HFFc6 (cell line): ENCODE data around the gene CGNL1. TPM values are rescaled to one million over a fixed set of nuclear protein-coding genes. Genes with fewer than 3 reads are reported as not detected.

Experiments used
- DNase-seq: peaks from one replicate; pipeline ENCODE4 v3.0.0-alpha.2; 2018
- H3K27ac Mint-ChIP-seq: 2 replicates; pipeline ENCODE4 v1.8.0; 2020; ENCODE audit warnings: mild to moderate bottlenecking, mixed read lengths
- H3K27me3 Mint-ChIP-seq: 2 replicates; pipeline ENCODE4 v1.8.0; 2021; ENCODE audit warnings: mild to moderate bottlenecking, moderate library complexity, mixed read lengths; ENCODE audit not compliant: insufficient read depth
- H3K36me3 Mint-ChIP-seq: 2 replicates; pipeline ENCODE4 v1.8.0; 2021; ENCODE audit warnings: low read depth, mixed read lengths
- H3K4me1 Mint-ChIP-seq: 2 replicates; pipeline ENCODE4 v1.8.0; 2020; ENCODE audit warnings: low read depth, mixed read lengths
- H3K4me3 Mint-ChIP-seq: 2 replicates; pipeline ENCODE4 v1.8.0; 2020; ENCODE audit warnings: mild to moderate bottlenecking, moderate library complexity, mixed read lengths
- H3K9me3 Mint-ChIP-seq: 2 replicates; pipeline ENCODE4 v1.8.0; 2020; ENCODE audit warnings: mild to moderate bottlenecking, mixed read lengths
- CTCF ChIP-seq: fragments of 200-600 bp; sonication (generic); IDR thresholded peaks from 2 replicates; pipeline ENCODE4 v1.5.0; 2021; ENCODE audit warnings: antibody characterized with exemption, mild to moderate bottlenecking
- total RNA-seq, 6 experiments: library from RNA; stranded (reverse); fragmentation: NEBNext Ultra II Directional; extraction: Animal tissue kit (Norgen Biotek cat#: 25700); gene quantifications; 2 replicates in 1 of 6; 3 replicates in 5 of 6; pipeline ENCODE4 v1.2.3, GENCODE V29; 2021

CGNL1 gene
- total RNA-seq, 6 experiments from 2014 or later = 0.05 to 0.20 (median 0.10) TPM; not detected in 2

- peaks cover 27% of the 10 kb centered on the region for H3K27me3 Mint-ChIP-seq
- no peak overlapping the region for H3K4me3 Mint-ChIP-seq
- H3K4me1 Mint-ChIP-seq = no peaks in the 10 kb centered on the region
- no peaks in the 10 kb centered on the region for H3K36me3 Mint-ChIP-seq
- DNase-seq = no peak
- no peak overlapping the region for H3K27ac Mint-ChIP-seq
- no peaks in the 10 kb centered on the region for H3K9me3 Mint-ChIP-seq
- no peak for TF ChIP-seq CTCF
Measured at GRCh38 chr15:57457726-57458125, 81.4 kb downstream of the CGNL1 start.

DNA sequence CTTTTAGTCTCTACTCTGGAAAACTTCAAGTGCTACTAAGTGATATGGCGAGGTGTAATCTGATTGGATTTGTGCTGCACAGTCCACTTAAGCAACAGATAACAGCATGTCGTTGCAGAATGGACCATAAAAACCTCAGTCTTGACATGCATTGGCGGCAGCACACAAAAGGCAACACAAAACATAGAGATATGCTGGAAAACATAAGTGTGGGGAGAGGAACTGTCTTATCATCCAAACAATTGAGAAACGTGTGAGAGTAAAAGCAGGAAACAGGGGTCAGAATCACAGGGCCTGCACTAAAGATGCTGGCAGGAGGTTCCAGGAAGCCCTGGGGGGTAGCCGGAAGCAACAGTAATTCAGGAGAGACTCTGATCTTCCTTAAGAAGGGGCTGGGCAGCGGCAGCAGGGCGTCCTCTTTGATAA is 82.1 kb downstream of the CGNL1 start:
- no peaks in the 10 kb centered on the region for H3K4me1 Mint-ChIP-seq
- H3K27ac Mint-ChIP-seq = no peak overlapping the region
- H3K36me3 Mint-ChIP-seq = no peaks in the 10 kb centered on the region
- H3K4me3 Mint-ChIP-seq = no peak overlapping the region
- no peak for TF ChIP-seq CTCF
- DNase-seq = no peak
- peaks cover 21% of the 10 kb centered on the region for H3K27me3 Mint-ChIP-seq
- H3K9me3 Mint-ChIP-seq = no peaks in the 10 kb centered on the region

GRCh38 chr15:57460208-57460816 is 84.0 kb downstream of the CGNL1 start:
- no peak overlapping the region for H3K27ac Mint-ChIP-seq
- no peak for TF ChIP-seq CTCF
- H3K4me1 Mint-ChIP-seq = no peaks in the 10 kb centered on the region
- peaks cover 13% of the 10 kb centered on the region for H3K27me3 Mint-ChIP-seq
- DNase-seq = no peak
- H3K9me3 Mint-ChIP-seq = no peaks in the 10 kb centered on the region
- H3K4me3 Mint-ChIP-seq = no peak overlapping the region
- H3K36me3 Mint-ChIP-seq = no peaks in the 10 kb centered on the region

- no peaks in the 10 kb centered on the region for H3K4me1 Mint-ChIP-seq
Measured at GRCh38 chr15:57461541-57461940, 85.2 kb downstream of the CGNL1 start.

DNA sequence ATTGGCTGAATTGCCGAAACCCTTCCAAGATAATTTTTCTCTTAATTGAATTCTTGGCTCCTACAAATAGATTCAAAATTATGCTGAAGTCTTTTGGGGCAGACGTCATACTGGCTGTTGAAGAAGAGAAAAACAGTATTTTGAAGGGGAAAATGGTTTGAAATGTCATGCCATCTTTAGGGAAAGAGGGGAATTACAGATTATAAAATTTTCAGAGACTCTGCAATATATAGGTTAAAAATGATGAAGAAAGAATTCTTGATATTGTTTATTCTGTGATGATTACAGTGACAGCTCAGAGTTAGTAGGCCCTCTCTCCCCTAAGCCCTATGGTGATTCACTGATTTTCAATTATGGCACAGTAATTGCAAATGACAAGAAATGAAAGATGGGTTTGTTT is 86.1 kb downstream of the CGNL1 start:
- H3K27me3 Mint-ChIP-seq = peaks cover 15% of the 10 kb centered on the region
- H3K27ac Mint-ChIP-seq = no peak overlapping the region
- H3K36me3 Mint-ChIP-seq = no peaks in the 10 kb centered on the region
- peak; percentile 50 for TF ChIP-seq CTCF
- H3K4me1 Mint-ChIP-seq = no peaks in the 10 kb centered on the region
- DNase-seq = no peak
- H3K4me3 Mint-ChIP-seq = no peak overlapping the region
- no peaks in the 10 kb centered on the region for H3K9me3 Mint-ChIP-seq

More at GRCh38 chr15:57461541-57461940, 85.2 kb downstream of the CGNL1 start:
- Mint-ChIP-seq H3K36me3 (no peaks in the 10 kb centered on the region), H3K9me3 (no peaks in the 10 kb centered on the region), H3K4me3 (no peak overlapping the region), H3K27ac (no peak overlapping the region), H3K27me3 (peaks cover 12% of the 10 kb centered on the region)
- TF ChIP-seq CTCF = no peak
- no peak for DNase-seq
